OCI-LY3 (cell line): ENCODE results near the gene PDIK1L.

Experiments
- EZH2phosphoT487 ChIP-seq: fragments of 200-600 bp; shearing (Covaris generic); IDR thresholded peaks from 2 replicates; pipeline ENCODE4 v1.6.1; 2018; ENCODE audit warnings: antibody characterized with exemption, mixed run types, low read depth
- TF ChIP-seq, protein P1 (sequence below): fragments of 200-600, 300-600 bp; sonication (generic); IDR thresholded peaks from 2 replicates; pipeline ENCODE4 v1.5.1; 2014; ENCODE audit warnings: antibody characterized with exemption, low read length, low read depth

- TF ChIP-seq, protein P1, sequence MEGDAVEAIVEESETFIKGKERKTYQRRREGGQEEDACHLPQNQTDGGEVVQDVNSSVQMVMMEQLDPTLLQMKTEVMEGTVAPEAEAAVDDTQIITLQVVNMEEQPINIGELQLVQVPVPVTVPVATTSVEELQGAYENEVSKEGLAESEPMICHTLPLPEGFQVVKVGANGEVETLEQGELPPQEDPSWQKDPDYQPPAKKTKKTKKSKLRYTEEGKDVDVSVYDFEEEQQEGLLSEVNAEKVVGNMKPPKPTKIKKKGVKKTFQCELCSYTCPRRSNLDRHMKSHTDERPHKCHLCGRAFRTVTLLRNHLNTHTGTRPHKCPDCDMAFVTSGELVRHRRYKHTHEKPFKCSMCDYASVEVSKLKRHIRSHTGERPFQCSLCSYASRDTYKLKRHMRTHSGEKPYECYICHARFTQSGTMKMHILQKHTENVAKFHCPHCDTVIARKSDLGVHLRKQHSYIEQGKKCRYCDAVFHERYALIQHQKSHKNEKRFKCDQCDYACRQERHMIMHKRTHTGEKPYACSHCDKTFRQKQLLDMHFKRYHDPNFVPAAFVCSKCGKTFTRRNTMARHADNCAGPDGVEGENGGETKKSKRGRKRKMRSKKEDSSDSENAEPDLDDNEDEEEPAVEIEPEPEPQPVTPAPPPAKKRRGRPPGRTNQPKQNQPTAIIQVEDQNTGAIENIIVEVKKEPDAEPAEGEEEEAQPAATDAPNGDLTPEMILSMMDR, result no peak
- TF ChIP-seq EZH2phosphoT487, result no peak
These were observed 15.2 kb upstream of the PDIK1L start for GRCh38 chr1:26096471-26096870.
